ENCODE measurements around the gene TTLL9.
"Not testable (repeated sequence)": the region's sequence is repeated elsewhere in the genome, so short reads cannot be mapped to it uniquely, and the experiment has no call there.

Gene TTLL9

GRCh38 chr20:31922588-31922987 is 52.2 kb downstream of the TTLL9 start:
- TF ChIP-seq ZFX (IDR thresholded peaks at IDR 0.05) (no peak), CTCF (conservative IDR thresholded peaks at IDR 0.05) (no peak)
- no peak overlapping the region for H3K27ac ChIP-seq

GRCh38 chr20:31923388-31924331 is 53.2 kb downstream of the TTLL9 start:
- no peak for TF ChIP-seq ZFX (IDR thresholded peaks at IDR 0.05)
- no peak for TF ChIP-seq CTCF (conservative IDR thresholded peaks at IDR 0.05)
- H3K27ac ChIP-seq = no peak overlapping the region

GRCh38 chr20:31924561-31924960 is 54.1 kb downstream of the TTLL9 start:
- H3K27ac ChIP-seq = no peak overlapping the region
- no peak for TF ChIP-seq ZFX (IDR thresholded peaks at IDR 0.05)
- TF ChIP-seq CTCF (conservative IDR thresholded peaks at IDR 0.05) = no peak

- TF ChIP-seq CTCF (conservative IDR thresholded peaks at IDR 0.05) (no peak), ZFX (IDR thresholded peaks at IDR 0.05) (no peak)
- H3K27ac ChIP-seq = no peak overlapping the region
These were observed 55.2 kb downstream of the TTLL9 start for GRCh38 chr20:31925631-31926030.

- H3K27ac ChIP-seq = no peak overlapping the region
- TF ChIP-seq CTCF (conservative IDR thresholded peaks at IDR 0.05) = no peak
- no peak for TF ChIP-seq ZFX (IDR thresholded peaks at IDR 0.05)
These were observed 56.1 kb downstream of the TTLL9 start for GRCh38 chr20:31926493-31926892.

- TF ChIP-seq ZFX (IDR thresholded peaks at IDR 0.05) = no peak
- TF ChIP-seq CTCF (conservative IDR thresholded peaks at IDR 0.05) = no peak
- no peak overlapping the region for H3K27ac ChIP-seq
These were observed 57.3 kb downstream of the TTLL9 start for GRCh38 chr20:31927627-31928159.

GRCh38 chr20:31929631-31930030 is 59.2 kb downstream of the TTLL9 start:
- H3K27ac ChIP-seq = not testable (repeated sequence)
